ENCODE measurements around the gene MYH10. TPM values are rescaled to one million over a fixed set of nuclear protein-coding genes. Genes with fewer than 3 reads are reported as not detected.

MYH10 gene
- total and polyA plus RNA-seq, 2 experiments from 2014 or later = 75.6 to 87.8 TPM

DNA sequence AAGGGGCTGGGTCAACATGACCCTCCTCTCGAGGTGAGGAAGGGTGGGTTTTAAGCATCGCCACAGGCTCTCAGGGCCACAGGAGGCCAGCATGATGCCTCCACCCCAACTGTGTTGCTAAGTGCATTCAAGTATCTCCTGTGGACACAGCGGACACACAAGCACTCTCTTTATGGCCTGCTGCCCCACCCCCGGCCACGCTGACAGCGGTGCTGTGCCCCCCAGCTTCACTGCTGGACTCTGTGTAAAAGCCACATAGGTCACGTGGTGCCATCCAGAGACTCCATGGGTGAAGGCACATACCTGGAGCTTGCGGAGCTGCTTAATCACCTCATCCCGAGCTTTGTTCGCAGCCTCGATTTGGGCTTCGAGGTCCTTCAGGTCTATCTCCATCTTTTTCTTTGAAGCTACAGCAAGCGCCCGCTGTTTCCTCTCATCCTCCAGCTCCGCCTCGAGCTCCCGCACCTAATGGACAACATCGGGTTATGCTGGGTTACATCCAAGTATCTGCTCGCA lies 143.3 kb downstream of the MYH10 start:
- WGBS (ENCODE audit: low lambda C conversion rate, missing lambda C conversion rate) = 91% methylated on average over 19 of the region's 19 CpGs
- H3K4me1 ChIP-seq (ENCODE audit: insufficient read depth) = no peaks in the 10 kb centered on the region
- no peak overlapping the region for H3K27ac ChIP-seq
- H3K27me3 ChIP-seq = no peaks in the 10 kb centered on the region
- H3K9me3 ChIP-seq (ENCODE audit: low read depth) = peaks cover 7% of the 10 kb centered on the region
- peaks cover 10% of the 10 kb centered on the region for H3K36me3 ChIP-seq (replicated peaks; ENCODE audit: insufficient read depth, low read depth)
- H3K79me2 ChIP-seq = peaks cover 3% of the 10 kb centered on the region
- no peak for DNase-seq (ENCODE audit: low spot score)
- H2AFZ ChIP-seq = no peak overlapping the region
- no peaks in the 10 kb centered on the region for H4K20me1 ChIP-seq (ENCODE audit: insufficient read depth, poor library complexity, severe bottlenecking)
- H3K9me2 ChIP-seq (replicated peaks; ENCODE audit: insufficient read depth) = no peaks in the 10 kb centered on the region
- TF ChIP-seq EZH2phosphoT487 (IDR thresholded peaks at IDR 0.05; ENCODE audit: low read depth, severe bottlenecking, unreplicated experiment) (no peak), EZH2 (IDR thresholded peaks at IDR 0.05; ENCODE audit: borderline replicate concordance) (no peak)
- TF ChIP-seq, protein P1, sequence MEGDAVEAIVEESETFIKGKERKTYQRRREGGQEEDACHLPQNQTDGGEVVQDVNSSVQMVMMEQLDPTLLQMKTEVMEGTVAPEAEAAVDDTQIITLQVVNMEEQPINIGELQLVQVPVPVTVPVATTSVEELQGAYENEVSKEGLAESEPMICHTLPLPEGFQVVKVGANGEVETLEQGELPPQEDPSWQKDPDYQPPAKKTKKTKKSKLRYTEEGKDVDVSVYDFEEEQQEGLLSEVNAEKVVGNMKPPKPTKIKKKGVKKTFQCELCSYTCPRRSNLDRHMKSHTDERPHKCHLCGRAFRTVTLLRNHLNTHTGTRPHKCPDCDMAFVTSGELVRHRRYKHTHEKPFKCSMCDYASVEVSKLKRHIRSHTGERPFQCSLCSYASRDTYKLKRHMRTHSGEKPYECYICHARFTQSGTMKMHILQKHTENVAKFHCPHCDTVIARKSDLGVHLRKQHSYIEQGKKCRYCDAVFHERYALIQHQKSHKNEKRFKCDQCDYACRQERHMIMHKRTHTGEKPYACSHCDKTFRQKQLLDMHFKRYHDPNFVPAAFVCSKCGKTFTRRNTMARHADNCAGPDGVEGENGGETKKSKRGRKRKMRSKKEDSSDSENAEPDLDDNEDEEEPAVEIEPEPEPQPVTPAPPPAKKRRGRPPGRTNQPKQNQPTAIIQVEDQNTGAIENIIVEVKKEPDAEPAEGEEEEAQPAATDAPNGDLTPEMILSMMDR (IDR thresholded peaks at IDR 0.05; ENCODE audit: poor library complexity) = no peak
- no peak overlapping the region for H3K4me3 ChIP-seq
- H3K4me2 ChIP-seq = no peak overlapping the region

DNA sequence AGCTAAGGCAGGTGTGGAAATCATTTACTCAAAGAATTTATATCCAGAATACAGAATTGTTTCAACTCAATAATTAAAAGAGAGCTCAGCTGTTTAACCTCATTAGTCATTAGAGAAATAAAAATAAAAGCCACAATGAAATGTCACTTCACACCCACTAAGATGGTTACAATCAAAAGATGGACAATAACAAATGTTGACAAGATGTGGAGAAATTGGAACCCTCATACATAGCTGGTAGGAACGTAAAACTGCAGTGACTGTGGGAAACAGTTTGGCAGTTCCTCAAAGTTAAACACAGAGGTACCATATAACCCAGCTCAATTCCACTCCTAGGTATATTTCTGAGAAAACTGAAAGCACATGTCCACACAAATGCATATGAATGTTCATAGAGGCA lies 145.0 kb downstream of the MYH10 start:
- Histone ChIP-seq H3K9me2 (replicated peaks; ENCODE audit: insufficient read depth) (no peaks in the 10 kb centered on the region), H2AFZ (no peak overlapping the region), H3K36me3 (replicated peaks; ENCODE audit: insufficient read depth, low read depth) (peaks cover 10% of the 10 kb centered on the region), H4K20me1 (ENCODE audit: insufficient read depth, poor library complexity, severe bottlenecking) (no peaks in the 10 kb centered on the region), H3K79me2 (peaks cover 3% of the 10 kb centered on the region), H3K9me3 (ENCODE audit: low read depth) (peaks cover 7% of the 10 kb centered on the region), H3K27me3 (no peaks in the 10 kb centered on the region), H3K27ac (no peak overlapping the region), H3K4me1 (ENCODE audit: insufficient read depth) (no peaks in the 10 kb centered on the region), H3K4me2 (no peak overlapping the region), H3K4me3 (no peak overlapping the region)
- TF ChIP-seq, protein P1 (IDR thresholded peaks at IDR 0.05; ENCODE audit: poor library complexity) = no peak
- no peak for DNase-seq (ENCODE audit: low spot score)
- WGBS (ENCODE audit: low lambda C conversion rate, missing lambda C conversion rate) = 100% methylated on average over 1 of the region's 1 CpG

DNA sequence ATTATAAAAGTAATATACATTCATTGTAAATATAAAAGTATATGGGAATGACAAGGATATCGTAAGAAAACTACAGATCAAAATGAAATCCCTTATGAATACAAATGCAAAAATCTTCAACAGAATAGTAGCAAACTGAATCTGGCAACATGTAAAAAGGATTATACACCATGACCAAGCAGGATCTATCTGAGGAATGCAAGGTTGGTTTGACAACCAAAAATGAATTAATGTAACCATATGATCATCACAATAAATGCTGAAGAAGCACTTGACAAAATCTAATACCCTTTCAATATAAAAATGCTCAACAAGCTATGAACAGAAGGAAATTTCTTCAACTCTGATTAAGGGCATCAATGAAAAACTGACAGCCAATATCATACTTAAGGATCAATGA lies 146.1 kb downstream of the MYH10 start:
- peaks cover 10% of the 10 kb centered on the region for H3K36me3 ChIP-seq (replicated peaks; ENCODE audit: insufficient read depth, low read depth)
- WGBS (ENCODE audit: low lambda C conversion rate, missing lambda C conversion rate) = 100% methylated on average over 1 of the region's 1 CpG
- H3K79me2 ChIP-seq = peaks cover 3% of the 10 kb centered on the region

More for the DNA sequence above, 146.1 kb downstream of the MYH10 start:
- H3K4me1 ChIP-seq (ENCODE audit: insufficient read depth) = no peaks in the 10 kb centered on the region
- H3K9me2 ChIP-seq (replicated peaks; ENCODE audit: insufficient read depth) = no peaks in the 10 kb centered on the region
- H3K4me3 ChIP-seq = no peak overlapping the region
- no peak overlapping the region for H3K4me2 ChIP-seq
- peaks cover 7% of the 10 kb centered on the region for H3K9me3 ChIP-seq (ENCODE audit: low read depth)
- TF ChIP-seq EZH2 (IDR thresholded peaks at IDR 0.05; ENCODE audit: borderline replicate concordance) (no peak), EZH2phosphoT487 (IDR thresholded peaks at IDR 0.05; ENCODE audit: low read depth, severe bottlenecking, unreplicated experiment) (no peak)
- TF ChIP-seq, protein P1 (IDR thresholded peaks at IDR 0.05; ENCODE audit: poor library complexity) = no peak
- no peaks in the 10 kb centered on the region for H4K20me1 ChIP-seq (ENCODE audit: insufficient read depth, poor library complexity, severe bottlenecking)
- no peaks in the 10 kb centered on the region for H3K27me3 ChIP-seq
- no peak overlapping the region for H2AFZ ChIP-seq
- no peak overlapping the region for H3K27ac ChIP-seq
- no peak for DNase-seq (ENCODE audit: low spot score)
